Cardiac muscle cell (in vitro differentiated cells and primary cell): ENCODE data around the gene GRK5. TPM values are rescaled to one million over a fixed set of nuclear protein-coding genes. Genes with fewer than 3 reads are reported as not detected.
A peak's percentile ranks its signal among the peaks of the same experiment; 100 is the strongest.

Source experiments
- DNase-seq, 2 donors: peaks; one replicate each; pipeline versions ENCODE4 v3.0.0 to v3.0.0-alpha.2; 2010 to 2017; ENCODE audit warnings: low read depth in 1 of 2, low spot score in 1 of 2
- H3K27ac ChIP-seq: fragments of 200-600 bp; sonication (generic); 2 replicates; pipeline ENCODE4 v1.5.1; 2016
- H3K27me3 ChIP-seq: fragments of 200-600 bp; sonication (generic); 2 replicates; pipeline ENCODE4 v1.6.0; 2016; ENCODE audit warnings: control low read depth
- H3K36me3 ChIP-seq: fragments of 200-600 bp; sonication (generic); 2 replicates; pipeline ENCODE4 v1.5.1; 2016; ENCODE audit warnings: control low read depth
- H3K4me1 ChIP-seq: fragments of 200-600 bp; sonication (generic); 2 replicates; pipeline ENCODE4 v1.8.1; 2017; ENCODE audit warnings: low read depth, mild to moderate bottlenecking, mixed run types
- H3K4me3 ChIP-seq: fragments of 200-600 bp; sonication (generic); 2 replicates; pipeline ENCODE4 v1.5.1; 2016; ENCODE audit warnings: mild to moderate bottlenecking
- H3K9me3 ChIP-seq: fragments of 200-600 bp; sonication (generic); 2 replicates; pipeline ENCODE4 v1.5.1; 2017; ENCODE audit warnings: low read depth, mild to moderate bottlenecking, control low read depth
- CTCF ChIP-seq: IDR thresholded peaks from 2 replicates; pipeline ENCODE4 v1.5.1; 2012; ENCODE audit warnings: low read depth, mild to moderate bottlenecking, low read length
- polyA plus RNA-seq: library from polyadenylated mRNA; unstranded; fragments of >200 nt; fragmentation: Nextera tagmentation; extraction: Ambion mirVana; gene quantifications from 2 replicates; pipeline ENCODE4 v1.2.1, GENCODE V29; 2016
- total RNA-seq: library from RNA; depleted of rRNA; stranded (reverse); fragments of >200 nt; gene quantifications from 2 replicates; pipeline ENCODE4 v1.2.3, GENCODE V29; 2016

The GRK5 gene
- total and polyA plus RNA-seq, 2 experiments from 2014 or later, result 3.5 to 18.3 TPM

DNA sequence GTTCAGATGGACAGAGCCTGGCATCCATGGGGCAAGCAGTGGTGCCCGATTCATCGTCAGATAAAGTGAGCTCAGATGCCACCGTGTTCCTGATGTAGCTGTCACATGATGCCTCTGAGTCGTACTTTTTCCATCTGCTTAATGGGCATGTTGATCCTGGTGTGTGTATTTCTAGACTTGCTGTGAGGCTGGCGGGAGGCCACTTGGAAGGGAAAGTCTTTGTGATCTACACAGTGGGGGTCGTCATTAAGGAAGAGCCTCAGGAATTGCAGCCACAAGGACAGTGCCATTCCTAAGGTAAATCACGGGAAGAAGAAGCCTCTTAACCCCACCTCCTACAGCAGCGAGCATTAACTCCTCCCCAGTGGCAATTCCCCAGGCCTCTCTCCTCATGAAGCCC, 272.2 kb downstream of the GRK5 start:
- H3K9me3 ChIP-seq, result no peaks in the 10 kb centered on the region
- TF ChIP-seq CTCF, result no peak
- H3K36me3 ChIP-seq, result no peaks in the 10 kb centered on the region
- no peak for DNase-seq
- H3K27ac ChIP-seq, result no peak overlapping the region
- no peaks in the 10 kb centered on the region for H3K4me1 ChIP-seq
- peaks cover 64% of the 10 kb centered on the region for H3K27me3 ChIP-seq
- H3K4me3 ChIP-seq, result no peak overlapping the region

- Histone ChIP-seq H3K36me3 (no peaks in the 10 kb centered on the region), H3K9me3 (no peaks in the 10 kb centered on the region), H3K4me1 (no peaks in the 10 kb centered on the region), H3K4me3 (no peak overlapping the region), H3K27me3 (peaks cover 54% of the 10 kb centered on the region), H3K27ac (no peak overlapping the region)
- no peak for TF ChIP-seq CTCF
- peak in 1 of 2 donors; percentile 19 for DNase-seq
Measured at GRCh38 chr10:119480667-119481066, 273.3 kb downstream of the GRK5 start.

DNA sequence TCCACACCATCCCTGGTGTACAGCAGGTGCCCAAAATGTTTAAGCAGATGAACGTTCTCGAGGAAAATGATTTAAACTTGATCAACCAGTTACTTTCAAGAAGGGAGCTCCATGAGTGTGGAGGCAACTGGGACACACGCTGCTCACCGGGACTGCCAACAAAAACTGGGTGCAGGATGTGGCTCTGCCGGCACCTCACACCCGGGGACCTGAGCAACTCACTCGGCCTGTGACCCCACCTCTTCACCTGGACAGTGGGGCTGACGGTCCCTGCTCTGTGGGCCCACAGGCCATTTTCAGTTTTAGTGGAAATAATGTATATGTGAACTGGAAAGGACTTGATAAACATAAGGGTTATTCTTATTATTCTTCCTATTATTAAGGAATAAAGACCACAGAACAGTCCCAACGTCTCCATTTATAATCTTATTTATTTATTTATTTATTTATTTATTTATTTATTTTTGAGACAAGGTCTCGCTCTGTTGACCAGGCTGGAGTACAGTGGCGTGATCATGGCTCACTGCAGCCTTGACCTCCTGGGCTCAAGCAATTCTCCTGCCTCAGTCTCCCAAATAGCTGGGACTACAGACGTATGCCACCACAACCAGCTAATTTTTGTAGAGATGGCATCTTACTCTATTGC, 274.5 kb downstream of the GRK5 start:
- H3K4me3 ChIP-seq, result no peak overlapping the region
- H3K27ac ChIP-seq, result no peak overlapping the region
- H3K36me3 ChIP-seq, result no peaks in the 10 kb centered on the region
- TF ChIP-seq CTCF, result no peak
- no peak for DNase-seq
- no peaks in the 10 kb centered on the region for H3K4me1 ChIP-seq
- no peaks in the 10 kb centered on the region for H3K9me3 ChIP-seq
- peaks cover 43% of the 10 kb centered on the region for H3K27me3 ChIP-seq

GRCh38 chr10:119483001-119483400, 275.6 kb downstream of the GRK5 start:
- Histone ChIP-seq H3K9me3 (no peaks in the 10 kb centered on the region), H3K27ac (no peak overlapping the region), H3K27me3 (peaks cover 32% of the 10 kb centered on the region), H3K36me3 (no peaks in the 10 kb centered on the region), H3K4me1 (no peaks in the 10 kb centered on the region), H3K4me3 (no peak overlapping the region)
- no peak for DNase-seq
- no peak for TF ChIP-seq CTCF

DNA sequence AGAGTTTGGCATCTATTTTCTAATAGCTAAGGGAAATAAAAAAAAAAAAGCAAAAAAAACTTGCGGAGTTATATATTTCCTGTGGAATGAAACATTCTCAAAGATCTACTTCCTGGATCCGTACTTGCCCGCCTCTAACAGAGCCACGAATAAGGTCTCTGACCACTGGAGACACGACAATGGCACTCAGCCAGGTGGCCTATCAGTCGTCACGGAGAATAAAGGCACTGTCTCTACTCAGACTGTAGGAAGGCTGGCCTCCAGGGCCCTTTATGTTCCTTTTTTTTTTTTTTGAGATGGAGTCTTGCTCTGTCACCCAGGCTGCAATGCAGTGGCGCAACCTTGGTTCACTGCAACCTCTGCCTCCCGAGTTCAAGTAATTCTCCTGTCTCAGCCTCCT, 276.5 kb downstream of the GRK5 start:
- Histone ChIP-seq H3K4me1 (no peaks in the 10 kb centered on the region), H3K36me3 (no peaks in the 10 kb centered on the region), H3K4me3 (no peak overlapping the region), H3K27ac (no peak overlapping the region), H3K9me3 (no peaks in the 10 kb centered on the region), H3K27me3 (peaks cover 24% of the 10 kb centered on the region)
- no peak for TF ChIP-seq CTCF
- DNase-seq, result no peak
